NCI-H82 (cell line): ENCODE data around the gene RAB11FIP4.

Source experiments
- DNase-seq: peaks from one replicate; lab custom pipeline; 2025; lab: John Stamatoyannopoulos, UW

The RAB11FIP4 gene

GRCh38 chr17:31459716-31460115, 68.2 kb downstream of the RAB11FIP4 start:
- no peak for DNase-seq

- DNase-seq, result no peak
These were observed 68.8 kb downstream of the RAB11FIP4 start for GRCh38 chr17:31460226-31460721.

- DNase-seq, result no peak
These were observed 69.8 kb downstream of the RAB11FIP4 start for GRCh38 chr17:31461227-31461810.

DNA sequence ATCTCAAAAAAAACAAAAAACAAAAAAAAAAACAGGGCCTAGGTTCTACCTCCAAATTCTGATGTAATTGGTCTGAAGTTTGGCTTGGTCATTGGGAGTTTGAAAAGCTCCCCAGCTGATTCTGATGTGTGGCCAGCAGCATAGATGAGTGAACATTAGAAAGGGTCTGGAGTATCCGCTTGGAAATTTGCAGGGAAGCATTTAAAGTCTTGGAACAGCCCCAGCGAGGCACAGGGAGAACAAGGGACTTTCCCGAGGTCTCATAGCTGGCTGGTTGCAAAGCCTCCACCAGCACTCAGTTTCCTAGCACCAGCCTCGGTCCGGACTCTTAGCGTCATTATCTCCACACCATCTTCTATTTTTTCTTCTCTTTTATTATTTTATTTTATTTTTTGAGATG, 70.8 kb downstream of the RAB11FIP4 start:
- DNase-seq, result no peak

DNA sequence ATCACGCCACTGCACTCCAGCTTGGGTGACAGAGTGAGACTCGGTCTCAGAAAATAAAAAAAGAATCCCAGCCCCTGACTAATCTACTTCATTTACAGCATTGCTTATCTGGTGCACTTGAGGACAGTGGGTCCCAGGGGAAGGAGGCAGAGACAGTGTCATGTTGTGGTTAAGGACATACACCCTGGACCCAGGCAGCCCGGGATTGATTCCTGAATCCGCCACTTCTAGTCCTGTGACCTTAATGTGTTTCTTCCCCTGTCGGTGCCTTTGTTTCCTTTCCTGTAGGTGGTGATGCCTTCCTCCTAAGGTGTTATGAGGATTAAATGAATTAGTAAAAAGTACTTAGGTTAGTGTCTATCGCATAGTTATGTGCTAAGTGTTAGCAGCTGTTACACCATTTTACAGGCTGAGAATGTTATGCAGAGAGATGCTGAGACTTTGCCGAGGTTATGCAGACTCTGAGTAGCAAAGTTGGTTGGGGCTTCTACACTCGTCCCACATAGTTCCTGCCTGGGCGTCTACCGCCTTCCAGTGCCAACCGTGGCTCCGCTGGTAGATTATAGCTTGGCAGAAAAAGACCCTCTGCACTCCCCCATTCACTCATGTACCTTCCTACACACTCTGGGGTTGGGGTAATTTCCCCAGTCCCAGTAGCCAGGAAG, 74.8 kb downstream of the RAB11FIP4 start:
- DNase-seq, result peak; percentile 83

DNA sequence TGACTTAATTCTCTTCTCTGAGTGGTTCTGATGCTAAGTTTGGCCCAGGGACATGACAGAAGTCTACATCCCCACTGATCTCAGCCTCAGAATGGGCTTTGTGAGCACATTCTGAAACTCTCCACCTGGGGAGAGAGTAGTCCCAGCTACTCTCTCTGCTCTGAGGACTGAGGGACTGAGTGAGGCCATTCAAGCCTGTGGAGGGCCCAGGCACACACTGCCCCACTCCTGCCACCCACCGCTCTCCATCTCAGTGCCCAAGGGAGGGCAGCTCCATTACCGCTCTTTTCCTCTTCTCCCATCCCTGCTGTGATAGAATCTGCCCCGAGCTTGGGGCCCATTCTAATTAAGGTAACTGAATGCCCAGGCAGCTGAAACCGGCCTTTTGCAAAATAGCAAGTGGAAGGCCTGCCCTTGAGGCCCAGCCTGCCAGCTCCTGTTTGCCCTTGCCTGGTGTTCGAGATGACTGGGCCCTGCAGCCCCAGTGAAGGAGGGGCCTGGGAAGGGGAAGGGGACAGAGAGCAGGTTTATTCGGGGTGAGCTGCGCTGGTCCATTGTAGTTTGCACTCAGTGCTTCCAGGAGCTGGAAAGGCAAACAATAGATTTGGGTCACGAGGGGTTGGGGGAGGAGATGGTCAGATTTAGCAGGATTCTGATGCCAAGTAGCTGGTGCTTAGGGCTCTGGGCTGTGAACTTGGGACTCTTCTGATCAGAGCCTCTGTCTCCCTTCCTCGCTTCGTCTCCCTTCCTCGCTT, 76.2 kb downstream of the RAB11FIP4 start:
- DNase-seq, result no peak

GRCh38 chr17:31469959-31470358, 78.5 kb downstream of the RAB11FIP4 start:
- no peak for DNase-seq

DNA sequence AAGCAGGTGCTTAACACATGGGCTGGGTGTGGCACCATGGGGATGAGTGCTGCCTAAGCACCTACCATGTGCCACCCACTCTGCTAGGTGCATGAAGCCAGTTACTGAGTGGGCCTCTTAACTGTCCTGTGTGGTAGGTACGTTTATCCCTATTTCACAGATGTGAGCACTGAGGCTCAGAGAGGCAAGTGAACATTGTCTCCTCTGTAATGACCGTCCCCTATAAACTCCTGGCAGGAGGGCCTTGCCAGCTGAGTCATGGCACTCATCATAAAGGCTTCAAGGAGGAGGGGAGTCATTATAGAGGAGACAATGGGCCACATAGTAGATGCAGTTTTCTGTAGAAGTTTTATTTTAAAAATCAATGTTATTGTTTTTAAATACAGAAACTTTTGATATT, 79.1 kb downstream of the RAB11FIP4 start:
- DNase-seq, result no peak

DNA sequence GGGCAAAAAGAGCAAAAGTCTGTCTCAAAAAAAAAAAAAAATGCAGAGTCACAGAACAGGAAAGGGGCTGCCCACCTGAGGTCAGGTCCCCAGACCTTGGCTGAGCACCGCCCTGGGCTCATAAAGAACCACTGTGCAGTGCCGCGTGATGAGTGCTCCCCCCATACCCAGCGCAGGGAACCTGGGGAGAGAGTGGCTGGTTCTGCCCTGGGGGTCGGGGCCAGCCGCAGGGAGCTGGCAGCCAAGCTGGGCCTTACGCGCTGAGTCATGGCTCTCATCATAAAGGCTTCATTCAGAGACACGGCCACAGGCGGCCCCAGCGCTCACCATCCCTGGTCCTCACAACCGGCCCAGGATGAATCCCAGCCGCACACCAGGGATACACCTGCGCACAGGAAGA, 80.7 kb downstream of the RAB11FIP4 start:
- DNase-seq, result no peak

GRCh38 chr17:31475378-31476162, 84.1 kb downstream of the RAB11FIP4 start:
- no peak for DNase-seq

DNA sequence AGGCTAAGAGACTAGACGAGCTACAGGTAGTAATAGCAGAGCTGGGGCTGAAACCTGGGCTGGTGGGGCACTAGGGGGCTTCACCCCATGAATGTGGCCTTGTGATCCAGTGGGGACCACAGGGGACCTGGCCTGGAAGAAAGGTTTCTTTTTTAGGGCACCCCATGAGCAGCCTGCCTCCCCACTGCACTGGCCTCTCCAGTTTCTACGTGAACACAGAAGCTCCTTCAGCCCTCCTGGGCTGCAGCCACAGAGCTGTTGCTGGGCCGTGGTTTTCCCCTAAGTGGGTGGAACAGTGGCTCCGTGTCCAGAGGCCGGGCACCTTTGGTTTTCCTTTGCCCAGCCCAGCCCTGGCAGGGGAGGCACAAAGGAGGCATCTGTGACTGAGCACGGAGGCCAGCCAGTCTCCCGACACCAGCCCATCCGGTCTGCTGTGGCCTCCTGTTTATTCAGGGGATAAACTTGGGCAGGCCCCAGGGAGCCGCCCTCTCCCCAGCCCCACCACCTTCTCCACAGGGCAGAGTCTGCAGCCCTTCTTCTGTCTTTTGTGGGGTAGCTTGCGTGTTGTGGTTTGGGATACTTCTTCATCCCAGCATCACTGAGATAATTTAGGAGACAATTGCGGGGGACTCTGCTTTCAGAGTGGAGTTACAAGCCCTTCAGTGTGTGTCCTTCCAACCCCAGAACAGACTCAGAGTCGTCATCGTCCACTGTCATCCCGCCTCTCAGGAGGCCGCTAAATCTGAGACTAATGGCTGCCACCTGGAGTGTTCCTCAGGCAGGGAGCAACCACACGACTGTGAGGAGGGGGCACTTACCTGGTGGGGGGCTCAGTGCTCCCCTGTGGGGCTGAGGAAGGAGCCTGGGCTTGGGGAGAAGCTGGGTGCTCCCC, 85.3 kb downstream of the RAB11FIP4 start:
- no peak for DNase-seq

DNA sequence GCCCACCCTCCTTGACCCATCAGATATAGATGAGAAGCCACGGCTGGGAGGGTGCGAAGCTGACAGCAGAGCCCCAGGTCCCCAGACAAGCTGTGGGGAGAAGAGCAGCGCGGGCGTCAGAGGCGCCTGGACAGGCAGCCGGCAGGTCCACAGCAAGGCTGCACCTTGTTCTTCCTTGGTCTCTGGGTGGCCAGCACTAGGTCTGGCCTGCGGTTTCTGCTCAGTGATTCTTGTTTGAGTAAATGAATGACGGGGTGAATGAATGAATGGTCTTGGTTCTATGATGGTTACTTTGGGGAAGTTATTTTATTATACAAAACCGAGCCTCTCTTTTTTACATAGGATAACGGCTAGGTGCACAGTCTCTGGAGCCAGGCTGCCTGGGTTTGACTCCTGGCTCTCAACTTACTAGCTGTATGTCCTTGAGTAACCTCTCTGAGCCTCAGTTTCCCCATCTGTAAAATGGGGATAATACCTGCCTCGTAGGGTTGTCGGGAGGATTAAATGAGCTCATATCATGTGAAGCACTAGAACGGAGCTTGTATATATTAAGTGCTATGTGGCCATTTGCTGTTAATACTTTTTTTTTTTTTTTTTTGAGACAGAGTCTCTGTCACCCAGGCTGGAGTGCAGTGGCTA, 86.1 kb downstream of the RAB11FIP4 start:
- no peak for DNase-seq

- no peak for DNase-seq
These were observed 87.6 kb downstream of the RAB11FIP4 start for GRCh38 chr17:31479062-31479408.

DNA sequence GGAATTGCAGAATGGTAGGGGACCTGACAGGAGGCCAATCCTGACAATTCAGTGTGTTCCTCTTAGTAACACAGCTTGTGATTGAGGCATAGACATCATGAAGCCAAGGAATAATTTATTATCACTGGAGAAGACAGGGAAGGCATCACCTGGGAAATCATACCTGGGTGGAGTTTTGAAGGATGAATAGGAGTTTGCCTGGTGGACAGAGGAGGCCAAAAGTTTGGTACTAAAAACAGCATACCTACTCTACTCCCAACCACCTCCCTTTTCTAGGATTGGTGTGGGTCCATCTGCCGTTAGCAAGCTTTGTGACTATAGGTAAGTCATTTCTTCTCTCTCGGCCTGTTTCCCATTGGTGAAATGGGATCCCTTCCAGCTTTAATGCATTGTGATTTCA, 88.0 kb downstream of the RAB11FIP4 start:
- DNase-seq, result no peak

DNA sequence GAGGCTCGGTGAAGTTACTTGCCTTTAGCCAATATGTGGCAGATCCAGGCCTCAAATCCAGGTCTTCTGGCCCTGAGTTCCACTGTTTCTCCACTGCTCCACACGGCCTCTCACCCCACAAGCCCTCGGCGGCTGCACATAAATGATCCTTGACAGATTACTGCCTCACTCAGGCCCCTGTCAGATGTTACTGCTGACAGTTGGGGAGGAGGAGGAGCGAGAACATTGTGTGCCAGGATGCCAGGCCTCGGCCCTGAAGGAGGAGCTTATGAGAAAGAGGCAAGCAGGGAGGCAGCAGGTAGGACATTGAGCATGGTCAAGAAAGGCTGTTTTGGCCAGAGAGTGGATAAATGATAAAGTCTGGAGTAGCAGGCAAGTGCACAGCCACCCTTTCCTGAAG, 88.6 kb downstream of the RAB11FIP4 start:
- DNase-seq, result no peak

GRCh38 chr17:31480904-31481782, 89.7 kb downstream of the RAB11FIP4 start:
- no peak for DNase-seq

GRCh38 chr17:31481783-31482081, 90.3 kb downstream of the RAB11FIP4 start:
- DNase-seq, result no peak

DNA sequence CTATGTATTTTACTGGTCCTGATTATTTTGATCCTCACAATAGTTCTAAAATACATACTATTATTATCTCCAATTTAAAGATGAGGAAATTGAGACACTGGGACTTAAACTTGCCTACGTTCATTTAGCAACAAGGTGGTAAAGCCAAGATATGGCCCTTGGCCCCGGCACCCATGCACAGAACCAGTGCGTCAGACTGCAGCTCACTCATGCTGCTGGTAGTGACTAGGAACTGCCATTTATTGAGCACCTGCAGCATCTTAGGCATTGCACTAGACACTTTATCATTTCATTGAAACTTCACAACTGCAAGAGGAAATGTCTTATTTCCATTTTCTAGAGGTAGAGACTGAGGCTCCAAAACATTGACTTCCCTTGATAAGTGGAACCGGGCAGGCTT, 93.3 kb downstream of the RAB11FIP4 start:
- DNase-seq, result no peak

DNA sequence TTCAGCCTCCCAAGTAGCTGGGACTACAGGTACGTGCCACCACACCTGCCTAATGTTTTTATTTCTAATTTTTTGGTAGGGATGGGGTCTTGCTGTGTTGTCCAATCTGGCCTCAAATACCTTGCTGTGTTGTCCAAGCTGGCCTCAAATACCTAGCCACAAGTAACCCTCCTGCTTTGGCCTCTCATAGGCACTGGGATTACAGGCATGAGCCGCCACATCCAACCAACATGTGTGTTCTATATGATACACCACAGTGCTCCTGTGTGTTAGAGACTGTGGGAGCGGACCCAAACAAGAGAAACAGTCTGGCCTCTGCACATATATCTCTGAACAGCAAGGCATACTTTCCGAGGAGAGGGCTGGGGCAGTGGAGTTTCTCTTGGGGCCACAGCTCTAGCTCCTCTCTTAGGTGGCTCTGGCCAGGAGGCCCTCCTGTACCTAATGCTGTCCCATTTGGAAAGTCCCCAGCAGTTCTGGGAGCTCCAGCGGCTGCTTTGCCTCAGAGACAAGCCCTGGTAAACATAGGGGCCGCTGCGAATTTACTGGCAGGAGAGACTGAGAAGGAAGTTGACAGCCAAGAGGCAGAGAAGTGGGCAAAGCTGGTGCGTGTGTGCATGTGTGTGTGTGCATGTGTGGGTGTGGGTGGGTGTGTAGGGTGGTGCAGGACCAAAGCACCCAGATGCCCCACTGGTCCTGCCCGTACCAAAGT, 95.0 kb downstream of the RAB11FIP4 start:
- no peak for DNase-seq
